CD4-positive, CD25-positive, alpha-beta regulatory T cell (primary cell): Measurements from ENCODE around the gene DEXI. TPM values are rescaled to one million over a fixed set of nuclear protein-coding genes. Genes with fewer than 3 reads are reported as not detected.

Source experiments
- ATAC-seq, 2 donors: fragments of 150-1000 bp; cut with Tn5 transposase; one replicate each; pipeline ENCODE4 v1.10.0; 2021; ENCODE audit warnings: low read depth in 2 of 2, moderate number of reproducible peaks in 2 of 2, moderate library complexity in 1 of 2
- DNase-seq, 3 donors: peaks; one replicate each; pipeline versions ENCODE4 v3.0.0 to v3.0.0-alpha.2; 2012 to 2022; ENCODE audit warnings: mixed read lengths in 1 of 3
- H3K27ac ChIP-seq: one replicate; pipeline ENCODE4 v1.7.0; 2013; ENCODE audit warnings: mild to moderate bottlenecking, low read length; ENCODE audit not compliant: insufficient read depth, poor library complexity, severe bottlenecking
- H3K27me3 ChIP-seq: one replicate; pipeline ENCODE4 v1.7.0; 2013; ENCODE audit warnings: low read length; ENCODE audit not compliant: control insufficient read depth, insufficient read depth
- H3K36me3 ChIP-seq: one replicate; pipeline ENCODE4 v1.7.0; 2013; ENCODE audit warnings: mild to moderate bottlenecking, low read length, moderate library complexity; ENCODE audit not compliant: control insufficient read depth, insufficient read depth
- H3K4me1 ChIP-seq: 2 replicates; pipeline ENCODE4 v1.7.0; 2013; ENCODE audit warnings: mild to moderate bottlenecking, low read length; ENCODE audit not compliant: insufficient read depth, control insufficient read depth, poor library complexity, severe bottlenecking
- H3K4me3 ChIP-seq: one replicate; pipeline ENCODE4 v1.7.0; 2013; ENCODE audit warnings: low read depth, mild to moderate bottlenecking, low read length, moderate library complexity
- H3K9me3 ChIP-seq, 2 experiments: 1 replicate in 1 of 2; 2 replicates in 1 of 2; pipeline ENCODE4 v1.7.0; 2013; ENCODE audit warnings: low read length in 2 of 2, mild to moderate bottlenecking in 1 of 2, moderate library complexity in 1 of 2; ENCODE audit not compliant: control insufficient read depth in 2 of 2
- H3K27ac Mint-ChIP-seq, 3 donors: one replicate each; pipeline ENCODE4 v1.8.0; 2020 to 2022; ENCODE audit warnings: mild to moderate bottlenecking in 3 of 3, mixed read lengths in 3 of 3, moderate library complexity in 2 of 3
- H3K27me3 Mint-ChIP-seq: one replicate; pipeline ENCODE4 v1.8.0; 2022; ENCODE audit warnings: mild to moderate bottlenecking, mixed read lengths
- H3K36me3 Mint-ChIP-seq: one replicate; pipeline ENCODE4 v1.8.0; 2020; ENCODE audit warnings: mixed read lengths
- H3K4me1 Mint-ChIP-seq, 4 donors: one replicate each; pipeline ENCODE4 v1.8.0; 2020 to 2022; ENCODE audit warnings: mixed read lengths in 4 of 4, mild to moderate bottlenecking in 1 of 4
- H3K4me3 Mint-ChIP-seq, 4 donors: one replicate each; pipeline ENCODE4 v1.8.0; 2020 to 2022; ENCODE audit warnings: mild to moderate bottlenecking in 4 of 4, mixed read lengths in 4 of 4, moderate library complexity in 3 of 4
- H3K9me3 Mint-ChIP-seq, 7 donors: one replicate each; pipeline ENCODE4 v1.8.0; 2020 to 2022; ENCODE audit warnings: mixed read lengths in 7 of 7, mild to moderate bottlenecking in 3 of 7, moderate library complexity in 2 of 7
- polyA plus RNA-seq, 4 donors: library from polyadenylated mRNA; unstranded; fragments of 300-500 nt; fragmentation: Illumina TruSeq; gene quantifications; one replicate each; pipeline ENCODE4 v1.2.3, GENCODE V29; 2021
- total RNA-seq: library from RNA; stranded (reverse); gene quantifications from one replicate; pipeline ENCODE4 v1.2.3, GENCODE V29; 2022

The DEXI gene
- total and polyA plus RNA-seq, 5 donors from 2014 or later = 15.7 to 53.5 (median 50.9) TPM

DNA sequence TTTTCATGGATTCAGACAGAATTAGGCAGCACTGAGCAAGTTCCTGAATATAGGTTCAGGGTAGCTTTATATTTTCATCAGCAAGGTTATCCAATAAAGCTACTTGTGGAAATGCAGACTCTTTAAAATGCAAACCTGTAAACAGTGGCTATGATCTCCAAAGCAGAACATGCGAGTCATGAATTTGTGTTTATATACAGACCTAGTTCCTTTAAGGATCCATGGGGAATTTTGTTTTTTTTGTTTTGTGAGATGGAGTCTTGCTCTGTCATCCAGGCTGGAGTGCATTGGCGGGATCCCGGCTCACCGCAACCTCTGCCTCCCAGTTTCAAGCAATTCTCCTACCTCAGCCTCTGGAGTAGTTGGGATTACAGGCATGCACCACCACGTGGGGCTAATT, 16.9 kb upstream of the DEXI start:
- Histone ChIP-seq H3K9me3 (no peaks in the 10 kb centered on the region), H3K36me3 (peaks cover 22% of the 10 kb centered on the region), H3K4me3 (no peak overlapping the region), H3K27ac (no peak overlapping the region), H3K4me1 (peaks cover 22% of the 10 kb centered on the region), H3K27me3 (no peaks in the 10 kb centered on the region)
- Mint-ChIP-seq H3K4me3 (no peak overlapping the region), H3K27ac (no peak overlapping the region), H3K27me3 (no peaks in the 10 kb centered on the region), H3K4me1 (peaks cover 12 to 36% (median 26%) of the 10 kb centered on the region in 4 donors), H3K36me3 (peaks cover 24% of the 10 kb centered on the region), H3K9me3 (no peaks in the 10 kb centered on the region)
- DNase-seq (no peak), ATAC-seq (no peak)

DNA sequence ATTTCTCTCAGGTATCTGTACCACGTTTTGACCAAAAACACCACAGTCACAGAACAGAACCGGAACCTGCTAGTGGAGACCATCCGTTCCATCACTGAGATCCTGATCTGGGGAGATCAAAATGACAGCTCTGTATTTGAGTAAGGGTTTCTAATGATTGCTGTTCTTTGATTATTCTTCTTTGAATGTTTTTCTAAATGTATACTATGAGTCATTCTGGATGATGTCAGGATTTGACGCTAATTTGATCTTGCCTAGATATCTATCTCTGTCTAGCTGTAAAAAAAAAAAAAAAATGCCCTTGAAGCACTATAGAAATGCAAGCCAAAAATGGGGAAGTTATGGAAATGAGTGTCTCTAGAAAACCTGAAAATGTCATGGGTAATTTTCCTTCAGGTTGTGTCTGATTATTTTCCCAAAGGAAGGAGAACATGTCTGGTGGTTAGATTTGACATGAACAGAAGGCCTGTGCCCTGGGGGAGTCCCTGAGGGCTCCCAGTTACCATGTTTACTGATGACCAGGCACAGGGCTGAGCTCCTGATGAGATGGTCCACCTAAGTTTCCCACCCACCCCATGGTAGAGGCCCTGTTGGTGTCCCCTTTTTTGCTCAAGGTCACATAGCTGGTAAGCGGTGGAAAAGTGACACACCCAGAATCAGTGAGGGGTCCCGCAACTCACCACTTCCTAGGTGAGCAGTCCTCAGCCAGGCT, 15.7 kb upstream of the DEXI start:
- peak overlapping the region; percentile 56 to 94 (median 62) for H3K27ac Mint-ChIP-seq
- H3K9me3 Mint-ChIP-seq = no peaks in the 10 kb centered on the region
- Histone ChIP-seq H3K9me3 (no peaks in the 10 kb centered on the region), H3K27ac (peak overlapping the region; percentile 53), H3K4me3 (peak overlapping the region; percentile 15), H3K36me3 (peaks cover 13% of the 10 kb centered on the region), H3K4me1 (peaks cover 22% of the 10 kb centered on the region), H3K27me3 (no peaks in the 10 kb centered on the region)
- peaks cover 18% of the 10 kb centered on the region for H3K36me3 Mint-ChIP-seq
- H3K27me3 Mint-ChIP-seq = no peaks in the 10 kb centered on the region
- ATAC-seq = peak; percentile 59 to 72
- H3K4me3 Mint-ChIP-seq = no peak overlapping the region
- H3K4me1 Mint-ChIP-seq = peaks cover 10 to 40% (median 29%) of the 10 kb centered on the region in 4 donors
- peak in 1 of 3 donors; percentile 57 for DNase-seq

DNA sequence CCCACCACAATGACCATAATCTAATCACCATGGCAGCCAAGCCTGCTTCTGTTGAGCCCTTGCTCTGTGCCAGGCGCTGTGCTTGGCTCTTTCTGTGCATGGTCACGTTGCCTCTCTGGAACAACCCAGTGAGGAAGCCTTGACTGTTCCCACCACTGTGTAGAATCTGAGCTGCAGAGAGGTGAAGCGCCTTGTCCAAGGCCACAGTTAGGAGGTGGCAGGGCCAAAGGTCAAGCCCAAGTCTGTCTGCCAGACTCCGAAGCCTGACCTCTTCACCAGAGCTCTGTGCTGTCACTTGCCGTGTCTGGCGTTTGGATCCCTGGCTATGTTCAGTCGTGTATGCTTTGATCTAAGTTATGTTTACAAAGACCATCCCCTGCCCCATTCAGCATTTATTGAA, 12.6 kb upstream of the DEXI start:
- Histone ChIP-seq H3K4me1 (peaks cover 22% of the 10 kb centered on the region), H3K36me3 (no peaks in the 10 kb centered on the region), H3K4me3 (no peak overlapping the region), H3K27ac (no peak overlapping the region), H3K9me3 (no peaks in the 10 kb centered on the region), H3K27me3 (no peaks in the 10 kb centered on the region)
- Mint-ChIP-seq H3K4me1 (peaks cover 14 to 52% (median 35%) of the 10 kb centered on the region in 4 donors), H3K4me3 (no peak overlapping the region), H3K36me3 (peaks cover 13% of the 10 kb centered on the region), H3K9me3 (no peaks in the 10 kb centered on the region), H3K27ac (no peak overlapping the region), H3K27me3 (no peaks in the 10 kb centered on the region)
- ATAC-seq = no peak
- no peak for DNase-seq

GRCh38 chr16:10951026-10951425, 8.8 kb upstream of the DEXI start:
- no peak for DNase-seq
- Histone ChIP-seq H3K9me3 (no peaks in the 10 kb centered on the region), H3K27me3 (no peaks in the 10 kb centered on the region), H3K27ac (no peak overlapping the region), H3K4me3 (no peak overlapping the region), H3K36me3 (no peaks in the 10 kb centered on the region), H3K4me1 (peaks cover 27% of the 10 kb centered on the region)
- no peaks in the 10 kb centered on the region for H3K9me3 Mint-ChIP-seq
- H3K27ac Mint-ChIP-seq = no peak overlapping the region
- H3K4me3 Mint-ChIP-seq = no peak overlapping the region
- H3K27me3 Mint-ChIP-seq = no peaks in the 10 kb centered on the region
- ATAC-seq = no peak
- H3K36me3 Mint-ChIP-seq = peaks cover 6% of the 10 kb centered on the region
- peaks cover 11 to 67% (median 46%) of the 10 kb centered on the region in 4 donors for H3K4me1 Mint-ChIP-seq

- peaks cover 33% of the 10 kb centered on the region for H3K4me1 ChIP-seq
- no peaks in the 10 kb centered on the region for H3K27me3 ChIP-seq
- H3K9me3 Mint-ChIP-seq = no peaks in the 10 kb centered on the region
- no peak overlapping the region for H3K27ac ChIP-seq
- H3K9me3 ChIP-seq = no peaks in the 10 kb centered on the region
- DNase-seq (no peak), ATAC-seq (no peak)
- H3K4me3 Mint-ChIP-seq = no peak overlapping the region
- no peak overlapping the region for H3K4me3 ChIP-seq
- H3K36me3 Mint-ChIP-seq = peaks cover 6% of the 10 kb centered on the region
- H3K4me1 Mint-ChIP-seq = peaks cover 11 to 73% (median 51%) of the 10 kb centered on the region in 4 donors
- H3K36me3 ChIP-seq = no peaks in the 10 kb centered on the region
- H3K27ac Mint-ChIP-seq = peak overlapping the region in 2 of 3 donors; percentile 10 to 43
- no peaks in the 10 kb centered on the region for H3K27me3 Mint-ChIP-seq
Observed at GRCh38 chr16:10950393-10950792, 8.1 kb upstream of the DEXI start.

DNA sequence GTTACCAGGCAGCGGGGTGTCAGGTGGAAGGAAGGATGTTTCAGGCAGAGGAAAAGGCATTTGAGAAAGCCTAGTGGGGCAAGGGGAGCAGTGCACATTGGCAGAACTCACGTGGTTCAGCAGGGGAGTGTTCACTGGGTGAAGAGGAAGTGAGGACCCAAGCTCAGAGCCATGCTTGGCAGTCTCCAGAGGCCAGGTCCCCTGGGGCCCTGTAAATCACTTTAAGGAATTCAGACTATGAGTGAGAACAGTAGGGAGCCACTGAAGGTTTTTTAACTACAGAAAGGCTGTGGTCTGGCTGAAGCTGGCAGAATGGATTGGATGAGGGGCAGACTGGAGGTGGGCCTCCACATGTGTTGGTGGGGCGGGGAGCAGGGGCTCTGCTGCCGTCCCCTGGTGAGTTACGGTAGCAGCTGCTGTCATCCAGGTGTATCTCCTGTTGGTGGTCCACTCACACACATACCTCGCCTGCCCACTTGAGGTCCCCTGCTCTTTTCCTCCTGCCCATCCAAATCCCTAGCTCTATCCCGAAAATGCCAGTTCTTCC, 7.2 kb upstream of the DEXI start:
- Mint-ChIP-seq H3K9me3 (no peaks in the 10 kb centered on the region), H3K4me3 (peak overlapping the region; percentile 54 to 80 (median 62)), H3K27me3 (no peaks in the 10 kb centered on the region), H3K4me1 (peaks cover 16 to 73% (median 50%) of the 10 kb centered on the region in 4 donors), H3K27ac (peak overlapping the region; percentile 52 to 81 (median 52)), H3K36me3 (peaks cover 6% of the 10 kb centered on the region)
- Histone ChIP-seq H3K27me3 (no peaks in the 10 kb centered on the region), H3K4me3 (no peak overlapping the region), H3K27ac (peak overlapping the region; percentile 6), H3K36me3 (no peaks in the 10 kb centered on the region), H3K9me3 (no peaks in the 10 kb centered on the region), H3K4me1 (peaks cover 39% of the 10 kb centered on the region)
- DNase-seq = peak; percentile 12 to 88 (median 49)
- ATAC-seq = peak; percentile 77 to 81

DNA sequence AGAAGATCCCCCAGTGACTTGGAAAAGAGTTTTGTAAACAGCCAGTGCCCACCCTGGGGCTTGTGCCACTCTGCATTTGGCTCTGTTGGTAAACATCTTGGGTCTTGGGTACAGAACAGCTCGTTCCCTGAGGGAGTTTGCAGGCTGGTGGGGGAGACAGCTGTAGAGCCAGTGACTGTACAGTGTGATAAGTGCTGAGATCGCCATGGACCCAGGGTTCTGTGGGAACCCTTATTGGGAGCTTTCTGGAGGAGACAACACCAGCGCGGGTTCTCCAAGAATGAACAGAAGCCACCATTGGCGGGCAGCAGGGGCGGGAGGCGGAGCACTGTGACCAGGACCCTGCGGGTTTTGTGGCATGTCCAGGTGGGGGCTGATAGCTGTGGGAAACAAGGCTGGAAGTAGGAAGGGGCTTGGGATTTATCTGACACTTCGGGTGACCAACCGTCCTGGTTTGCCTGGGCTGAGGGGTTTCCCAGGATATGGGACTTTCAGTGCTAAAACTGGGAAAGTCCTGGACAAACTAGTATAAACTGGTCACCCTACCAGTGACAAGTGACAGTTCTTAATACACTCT, 5.0 kb upstream of the DEXI start:
- no peak for DNase-seq
- Histone ChIP-seq H3K36me3 (no peaks in the 10 kb centered on the region), H3K4me1 (peaks cover 44% of the 10 kb centered on the region), H3K27me3 (no peaks in the 10 kb centered on the region), H3K9me3 (no peaks in the 10 kb centered on the region), H3K4me3 (no peak overlapping the region), H3K27ac (no peak overlapping the region)
- Mint-ChIP-seq H3K4me3 (peak overlapping the region; percentile 8 to 63 (median 28)), H3K27me3 (no peaks in the 10 kb centered on the region), H3K9me3 (no peaks in the 10 kb centered on the region), H3K4me1 (peaks cover 18 to 79% (median 52%) of the 10 kb centered on the region in 4 donors), H3K36me3 (peaks cover 6% of the 10 kb centered on the region), H3K27ac (peak overlapping the region in 1 of 3 donors; percentile 71)
- ATAC-seq = no peak
